ENCODE data around the gene DOCK4.

DNA sequence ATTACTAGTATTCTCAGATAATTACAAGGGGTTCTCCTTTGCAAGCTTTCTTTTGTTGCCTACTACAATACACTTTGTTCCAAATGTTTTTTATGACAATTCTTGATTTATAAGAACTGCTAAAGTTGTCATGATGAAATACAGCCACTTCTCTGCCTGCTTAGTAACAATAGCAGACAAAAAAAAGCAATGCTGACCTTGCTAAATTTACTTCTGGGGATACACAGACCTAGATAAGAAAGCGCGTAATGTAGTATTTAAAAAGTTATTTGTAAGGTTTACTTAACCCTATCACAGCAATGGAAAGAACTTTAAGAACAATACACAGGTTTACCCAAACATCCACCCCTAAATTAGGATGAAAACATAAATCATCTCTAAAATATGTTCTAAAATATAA, 311.1 kb downstream of the DOCK4 start:
- TF ChIP-seq, protein P1, sequence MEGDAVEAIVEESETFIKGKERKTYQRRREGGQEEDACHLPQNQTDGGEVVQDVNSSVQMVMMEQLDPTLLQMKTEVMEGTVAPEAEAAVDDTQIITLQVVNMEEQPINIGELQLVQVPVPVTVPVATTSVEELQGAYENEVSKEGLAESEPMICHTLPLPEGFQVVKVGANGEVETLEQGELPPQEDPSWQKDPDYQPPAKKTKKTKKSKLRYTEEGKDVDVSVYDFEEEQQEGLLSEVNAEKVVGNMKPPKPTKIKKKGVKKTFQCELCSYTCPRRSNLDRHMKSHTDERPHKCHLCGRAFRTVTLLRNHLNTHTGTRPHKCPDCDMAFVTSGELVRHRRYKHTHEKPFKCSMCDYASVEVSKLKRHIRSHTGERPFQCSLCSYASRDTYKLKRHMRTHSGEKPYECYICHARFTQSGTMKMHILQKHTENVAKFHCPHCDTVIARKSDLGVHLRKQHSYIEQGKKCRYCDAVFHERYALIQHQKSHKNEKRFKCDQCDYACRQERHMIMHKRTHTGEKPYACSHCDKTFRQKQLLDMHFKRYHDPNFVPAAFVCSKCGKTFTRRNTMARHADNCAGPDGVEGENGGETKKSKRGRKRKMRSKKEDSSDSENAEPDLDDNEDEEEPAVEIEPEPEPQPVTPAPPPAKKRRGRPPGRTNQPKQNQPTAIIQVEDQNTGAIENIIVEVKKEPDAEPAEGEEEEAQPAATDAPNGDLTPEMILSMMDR (conservative IDR thresholded peaks at IDR 0.05): no peak
- no peak for TF ChIP-seq ZFX (IDR thresholded peaks at IDR 0.05)

All from C4-2B (cell line).